Activated naive CD8-positive, alpha-beta T cell treated with anti-CD3 and anti-CD28 coated beads, Interleukin-2, amount 50 U/mL, for 16 hours (primary cell): ENCODE measurements around the gene SNAP23.
A peak's percentile ranks its signal among the peaks of the same experiment; 100 is the strongest.

Source experiments
- DNase-seq: peaks from one replicate; pipeline ENCODE4 v3.0.0-alpha.2; 2020; ENCODE audit warnings: low read depth, low spot score

The SNAP23 gene

GRCh38 chr15:42558739-42559138 lies 63.3 kb downstream of the SNAP23 start:
- DNase-seq: no peak

DNA sequence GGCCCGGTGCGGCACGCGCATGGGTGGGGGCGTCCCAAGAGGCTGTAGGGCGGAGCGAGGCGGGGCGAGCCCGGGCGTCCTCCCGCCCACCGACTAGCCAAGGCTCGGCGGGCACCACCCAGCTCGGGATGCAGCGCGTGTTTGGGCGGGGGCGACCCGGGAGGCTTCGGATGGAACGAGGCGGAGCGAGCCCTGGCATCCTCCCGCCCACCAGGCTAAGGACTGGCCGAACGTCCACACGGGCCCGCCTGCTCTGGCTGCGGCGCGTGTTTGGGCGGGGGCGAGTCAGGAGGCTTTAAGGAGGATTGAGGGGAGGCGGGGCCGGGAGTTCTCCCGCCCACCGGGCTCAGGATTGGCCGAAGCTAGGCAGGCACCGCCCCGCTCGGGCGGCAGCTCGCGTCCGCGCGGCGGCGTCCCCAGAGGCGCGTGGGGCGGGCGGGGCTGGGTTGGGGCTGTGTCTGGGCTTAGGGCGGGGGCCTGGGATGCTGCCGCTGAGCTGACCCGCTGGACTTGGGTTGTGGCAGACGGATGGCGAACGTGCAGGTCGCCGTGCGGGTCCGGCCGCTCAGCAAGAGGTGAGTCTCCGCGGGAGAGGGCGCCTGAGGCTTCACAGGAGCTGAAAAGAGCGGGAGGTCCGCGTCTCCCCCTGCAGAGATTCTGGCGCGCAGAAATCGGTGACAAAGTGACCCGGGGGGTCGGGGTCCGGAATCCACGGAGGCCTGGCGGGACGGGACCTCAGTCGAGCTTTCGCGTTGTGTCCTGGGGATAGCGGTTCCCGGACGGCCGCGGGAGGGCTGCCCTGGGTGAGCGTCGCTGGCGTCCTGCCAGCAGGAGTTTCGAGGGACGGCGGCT lies 80.0 kb downstream of the SNAP23 start, which contains the start of gene STARD9:
Gene STARD9, plus strand, starts transcription at position 419 of the 852 bp plus-strand sequence. Its CDS starts 110 bp downstream, at position 529.
- DNase-seq: peak; percentile 88

GRCh38 chr15:42576040-42576594 lies 80.7 kb downstream of the SNAP23 start:
- DNase-seq: no peak

DNA sequence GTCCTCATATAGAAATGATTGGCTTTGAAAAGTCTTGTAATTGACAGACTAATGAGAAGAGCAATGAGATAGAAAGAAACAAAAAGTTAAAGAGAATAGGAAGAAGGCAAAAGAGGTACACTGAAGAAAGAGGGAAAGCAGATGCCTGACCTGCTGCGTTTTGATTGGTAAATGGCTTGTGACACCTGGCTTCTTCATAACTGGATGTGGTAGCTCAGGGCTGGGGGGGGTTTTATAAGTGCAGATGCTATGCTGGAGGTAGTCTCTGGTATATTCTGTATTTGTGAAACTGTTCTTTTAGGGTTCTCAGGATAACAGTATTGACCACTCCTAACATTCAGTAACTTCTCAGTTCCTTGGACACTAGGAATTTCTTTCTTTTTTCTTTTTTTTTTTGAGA lies 81.3 kb downstream of the SNAP23 start:
- no peak for DNase-seq

DNA sequence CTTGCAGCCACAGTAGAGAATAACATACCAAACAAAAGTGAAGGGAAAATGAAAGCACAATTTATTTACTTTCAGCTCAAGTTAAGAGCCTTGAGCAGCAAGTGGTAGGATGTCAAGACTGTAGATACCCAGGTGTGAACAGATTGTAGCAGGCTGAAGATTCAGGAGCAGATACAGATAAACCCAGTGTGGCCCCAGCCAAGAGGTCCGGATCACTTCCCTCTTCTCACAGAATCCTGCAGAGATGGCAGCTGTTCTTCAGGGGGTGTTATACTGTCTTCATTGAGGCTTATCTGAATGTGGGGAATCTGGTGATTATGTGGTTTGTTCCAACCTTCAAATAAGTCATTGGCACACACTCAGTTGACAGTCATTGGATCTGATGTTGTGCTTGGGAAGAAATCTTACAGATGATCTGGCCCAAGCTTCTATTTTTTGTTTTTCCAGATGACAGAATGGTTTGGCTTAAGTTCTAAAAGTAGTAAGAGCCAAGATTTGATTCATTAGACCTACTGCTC lies 82.1 kb downstream of the SNAP23 start:
- DNase-seq: no peak

DNA sequence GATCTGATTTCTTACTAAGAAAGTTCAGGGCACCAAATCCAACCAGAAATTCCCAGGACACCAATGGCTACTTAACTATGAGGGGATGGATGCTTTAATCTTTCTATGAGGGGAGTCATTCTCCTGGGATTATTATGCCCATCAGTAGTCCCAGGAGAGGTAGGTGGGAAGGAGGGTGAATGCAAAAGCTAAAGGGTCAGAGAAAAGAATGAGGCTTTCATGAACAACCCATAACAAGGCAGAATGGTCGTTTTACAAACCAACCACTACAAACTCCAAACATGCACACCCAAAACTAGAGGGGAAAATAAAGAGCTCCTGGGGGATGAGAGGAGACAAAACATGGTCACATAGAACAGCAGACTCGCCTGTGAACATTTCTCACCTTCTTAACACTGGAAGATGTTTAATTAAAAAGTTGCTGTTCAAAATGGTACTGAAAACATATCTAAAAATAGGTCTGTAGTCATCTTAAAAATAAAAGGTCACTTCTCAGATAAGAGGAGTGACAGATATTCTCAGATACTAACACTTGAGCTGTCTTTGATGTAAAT lies 83.6 kb downstream of the SNAP23 start:
- no peak for DNase-seq

- peak; percentile 45 for DNase-seq
Observed at GRCh38 chr15:42581272-42581730, 85.9 kb downstream of the SNAP23 start.
